Ovary (tissue), 9 donors: Measurements from ENCODE around the gene LRRIQ4. TPM values are rescaled to one million over a fixed set of nuclear protein-coding genes. Genes with fewer than 3 reads are reported as not detected.

Source experiments
- DNase-seq, 5 donors: peaks; one replicate each; pipeline ENCODE4 v3.0.0-alpha.2; 2019 to 2020
- H3K27ac ChIP-seq, 2 donors: fragments of 200-600 bp; one replicate each; pipeline versions ENCODE4 v1.5.1 to v1.8.0; 2019 to 2022
- H3K27me3 ChIP-seq: fragments of 200-600 bp; one replicate; pipeline ENCODE4 v1.8.0; 2022
- H3K36me3 ChIP-seq: fragments of 200-600 bp; sonication (generic); one replicate; pipeline ENCODE4 v1.5.1; 2019
- H3K4me1 ChIP-seq: one replicate; pipeline ENCODE4 v1.8.1; 2013; ENCODE audit warnings: mild to moderate bottlenecking, moderate library complexity; ENCODE audit not compliant: insufficient read depth
- H3K4me3 ChIP-seq: fragments of 200-600 bp; sonication (generic); one replicate; pipeline ENCODE4 v1.5.1; 2017
- H3K9me3 ChIP-seq, 2 donors: fragments of 200-600 bp in 1 of 2; sonication (generic) in 1 of 2; one replicate each; pipeline versions ENCODE4 v1.5.1 to v1.8.1; 2013 to 2019; ENCODE audit warnings: mild to moderate bottlenecking in 1 of 2, moderate library complexity in 1 of 2
- EP300 ChIP-seq: sonication (generic); formaldehyde crosslinking; IDR thresholded peaks from one replicate; pipeline ENCODE4 v1.6.1; 2017; ENCODE audit warnings: antibody characterized with exemption
- POLR2A ChIP-seq: fragments of 450-650 bp; IDR thresholded peaks from one replicate; pipeline ENCODE4 v1.6.1; 2017; ENCODE audit warnings: antibody characterized with exemption, mild to moderate bottlenecking, moderate library complexity
- WGBS, 3 donors: extraction: QIAGEN DNeasy Blood & Tissue Kit in 1 of 3; methylation state at CpG; one replicate each; pipeline versions ENCODE4 v1.1.5 to v1.1.7; 2013 to 2017; 5-methylcytosine and 5-hydroxymethylcytosine counted together
- intact Hi-C, 4 donors: fragments of 100-400 bp; cut with DNase I; formaldehyde crosslinking; loops; one replicate each; pipeline versions ENCODE4 v1.11.0 to v1.15.1; 2022 to 2023
- polyA plus RNA-seq, 2 donors: library from polyadenylated mRNA; stranded (reverse); fragments of 200-250 nt in 1 of 2; fragments of 350-450 nt in 1 of 2; fragmentation: Illumina TruSeq in 1 of 2; extraction: RNeasy Lipid Tissue Mini Kit (QIAGEN cat#74804) in 1 of 2; gene quantifications; one replicate each; pipeline ENCODE4 v1.2.3, GENCODE V29; 2013 to 2014
- total RNA-seq, 7 donors: library from RNA; depleted of rRNA in 2 of 7; stranded (reverse); fragments of >200 nt in 2 of 7; fragmentation: NEBNext Ultra II Directional in 3 of 7; extraction: Animal tissue kit (Norgen Biotek cat#: 25700) in 3 of 7; gene quantifications; one replicate each; pipeline versions ENCODE4 v1.1.0 to v1.2.4, GENCODE V29; 2016 to 2023
- TF ChIP-seq, protein P1 (sequence below), 3 donors: fragments of 450-650 bp in 2 of 3; fragments of 200-600 bp in 1 of 3; IDR thresholded peaks; one replicate each; pipeline versions ENCODE4 v1.5.1 to v1.8.0; 2016 to 2022; ENCODE audit warnings: antibody characterized with exemption in 3 of 3, mild to moderate bottlenecking in 1 of 3
- donor health status: DM: no; HTN: no; CAD: no; lungs with moderate emphysema.
- donor health status: DM: no; HTN: no; CAD: no.
- donor health status: Bipolar disorder and iron deficiency.
- donor health status: DM: yes; HTN: yes; CAD: no.
- donor health status: DM: no; HTN: no; CAD: no.
- donor health status: DM: yes; HTN: yes; CAD: no.

Gene LRRIQ4
- total and polyA plus RNA-seq, 9 donors = 0.05 to 0.43 (median 0.25) TPM; not detected in 2

DNA sequence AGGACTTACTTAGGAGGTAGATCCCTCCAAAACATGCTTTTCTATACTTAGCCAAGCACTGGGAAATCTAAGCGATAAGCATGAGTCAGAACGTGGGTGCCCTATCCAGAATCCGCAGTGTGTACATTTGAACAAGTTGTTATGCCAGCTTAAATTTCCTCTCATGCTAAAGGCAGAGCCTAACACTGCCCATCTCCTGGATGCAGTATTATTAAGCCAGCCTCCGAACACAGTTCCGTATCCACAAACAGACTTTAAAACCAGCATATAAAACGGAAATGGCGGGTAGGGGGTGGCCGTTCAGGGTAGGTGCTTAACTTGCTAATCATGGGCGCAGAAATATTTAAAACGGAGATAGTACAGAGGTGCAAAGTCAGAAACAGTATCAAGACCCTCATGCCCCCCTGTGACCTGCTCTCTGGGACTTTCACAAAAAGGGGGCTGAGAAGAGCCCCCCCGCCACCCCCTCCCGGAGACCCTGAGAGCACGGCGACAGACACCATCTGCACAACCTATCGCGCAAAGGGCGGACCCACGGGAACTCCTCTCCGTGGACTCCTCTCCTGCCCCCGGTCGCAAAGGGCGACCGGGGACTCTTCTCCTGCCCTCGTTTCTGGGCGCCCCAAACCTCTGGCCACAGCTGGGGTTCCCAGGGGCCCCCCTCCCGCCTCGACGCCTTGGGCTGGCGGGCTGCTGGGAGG, 889 bp upstream of the LRRIQ4 start:
- no peak for TF ChIP-seq EP300
- TF ChIP-seq, protein P1, sequence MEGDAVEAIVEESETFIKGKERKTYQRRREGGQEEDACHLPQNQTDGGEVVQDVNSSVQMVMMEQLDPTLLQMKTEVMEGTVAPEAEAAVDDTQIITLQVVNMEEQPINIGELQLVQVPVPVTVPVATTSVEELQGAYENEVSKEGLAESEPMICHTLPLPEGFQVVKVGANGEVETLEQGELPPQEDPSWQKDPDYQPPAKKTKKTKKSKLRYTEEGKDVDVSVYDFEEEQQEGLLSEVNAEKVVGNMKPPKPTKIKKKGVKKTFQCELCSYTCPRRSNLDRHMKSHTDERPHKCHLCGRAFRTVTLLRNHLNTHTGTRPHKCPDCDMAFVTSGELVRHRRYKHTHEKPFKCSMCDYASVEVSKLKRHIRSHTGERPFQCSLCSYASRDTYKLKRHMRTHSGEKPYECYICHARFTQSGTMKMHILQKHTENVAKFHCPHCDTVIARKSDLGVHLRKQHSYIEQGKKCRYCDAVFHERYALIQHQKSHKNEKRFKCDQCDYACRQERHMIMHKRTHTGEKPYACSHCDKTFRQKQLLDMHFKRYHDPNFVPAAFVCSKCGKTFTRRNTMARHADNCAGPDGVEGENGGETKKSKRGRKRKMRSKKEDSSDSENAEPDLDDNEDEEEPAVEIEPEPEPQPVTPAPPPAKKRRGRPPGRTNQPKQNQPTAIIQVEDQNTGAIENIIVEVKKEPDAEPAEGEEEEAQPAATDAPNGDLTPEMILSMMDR (IDR thresholded peaks at IDR 0.05) = no peak
- TF ChIP-seq POLR2A = no peak
- no peaks in the 10 kb centered on the region for H3K36me3 ChIP-seq
- intact Hi-C loops = no loop called here
- no peak for DNase-seq
- peak overlapping the region; percentile 73 for H3K4me3 ChIP-seq
- H3K4me1 ChIP-seq = peaks cover 2% of the 10 kb centered on the region
- no peaks in the 10 kb centered on the region for H3K27me3 ChIP-seq
- peak overlapping the region; percentile 44 to 88 for H3K27ac ChIP-seq
- no peaks in the 10 kb centered on the region for H3K9me3 ChIP-seq
- WGBS, 3 donors = 1 to 2% (median 1%) methylated on average over 29 of the region's 29 CpGs

DNA sequence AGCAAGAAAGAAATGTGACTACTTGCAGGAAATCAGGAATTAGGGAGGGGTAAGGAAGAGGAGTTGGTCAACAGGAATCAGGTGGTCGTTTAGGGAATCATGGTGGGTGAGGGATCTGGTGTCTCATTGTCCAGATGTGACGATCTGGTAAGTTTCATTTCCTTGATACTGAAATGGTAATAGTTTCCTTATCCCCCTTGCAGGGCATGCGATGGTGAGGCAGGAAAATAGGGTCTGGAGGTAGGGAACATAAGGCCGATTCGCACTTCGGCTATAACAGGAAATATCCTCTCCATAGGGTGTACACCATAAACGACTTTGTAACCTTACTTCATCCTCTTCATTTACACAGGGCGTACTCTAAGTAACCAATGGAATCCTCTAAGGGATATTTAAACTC, 608 bp downstream of the LRRIQ4 start:
- intact Hi-C loops = no loop called here
- Histone ChIP-seq H3K4me1 (peaks cover 2% of the 10 kb centered on the region), H3K9me3 (no peaks in the 10 kb centered on the region), H3K27ac (no peak overlapping the region), H3K36me3 (no peaks in the 10 kb centered on the region), H3K27me3 (no peaks in the 10 kb centered on the region), H3K4me3 (peak overlapping the region; percentile 73)
- 55 to 71% (median 56%) methylated on average over 8 of the region's 8 CpGs for WGBS, 3 donors
- DNase-seq = no peak
- TF ChIP-seq, protein P1 (IDR thresholded peaks at IDR 0.05) = no peak
- TF ChIP-seq EP300 (no peak), POLR2A (no peak)

DNA sequence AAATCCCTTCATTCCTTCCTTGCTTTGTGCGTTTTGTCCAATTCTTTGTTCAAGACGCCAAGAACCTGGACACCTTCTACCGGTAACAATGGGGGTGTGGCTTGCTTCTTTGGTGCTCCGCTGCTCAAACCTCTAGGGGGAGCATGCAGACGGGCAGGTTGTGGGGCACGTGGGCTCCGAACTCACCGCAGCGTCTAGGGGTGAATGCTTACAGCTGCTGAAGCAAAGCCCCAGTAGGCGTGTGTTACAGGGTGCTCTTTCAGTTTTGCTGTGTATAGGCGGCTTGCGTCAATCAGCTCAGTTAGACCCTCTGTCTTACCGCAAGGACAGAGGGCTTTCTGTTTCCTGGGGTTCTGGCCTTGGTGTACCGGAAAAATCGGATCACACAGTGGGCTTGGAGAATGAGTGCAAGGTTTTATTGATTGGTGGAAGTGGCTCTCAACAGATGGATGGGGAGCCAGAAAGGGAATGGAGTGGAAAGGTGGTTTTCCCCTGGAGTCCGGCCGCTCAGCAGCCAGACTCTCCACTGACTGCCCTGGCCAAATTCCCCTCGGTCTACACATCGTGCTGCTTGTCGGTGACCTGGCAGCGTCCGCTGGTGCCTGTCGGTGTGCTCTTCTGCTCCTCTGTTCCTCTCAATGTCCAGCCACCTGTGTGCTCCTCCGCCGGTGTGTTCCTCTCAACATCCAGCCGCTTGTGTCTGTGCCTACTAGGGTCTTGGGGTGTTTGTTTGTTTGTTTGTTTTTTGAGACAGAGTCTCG, 1.3 kb downstream of the LRRIQ4 start:
- TF ChIP-seq POLR2A (no peak), EP300 (no peak)
- TF ChIP-seq, protein P1 (IDR thresholded peaks at IDR 0.05) = no peak
- Histone ChIP-seq H3K4me1 (no peaks in the 10 kb centered on the region), H3K9me3 (no peaks in the 10 kb centered on the region), H3K27ac (no peak overlapping the region), H3K36me3 (no peaks in the 10 kb centered on the region), H3K4me3 (peak overlapping the region; percentile 73), H3K27me3 (no peaks in the 10 kb centered on the region)
- intact Hi-C loops = no loop called here
- DNase-seq = peak; percentile 26 to 39 (median 30)
- 62 to 68% (median 65%) methylated on average over 27 of the region's 27 CpGs for WGBS, 3 donors

DNA sequence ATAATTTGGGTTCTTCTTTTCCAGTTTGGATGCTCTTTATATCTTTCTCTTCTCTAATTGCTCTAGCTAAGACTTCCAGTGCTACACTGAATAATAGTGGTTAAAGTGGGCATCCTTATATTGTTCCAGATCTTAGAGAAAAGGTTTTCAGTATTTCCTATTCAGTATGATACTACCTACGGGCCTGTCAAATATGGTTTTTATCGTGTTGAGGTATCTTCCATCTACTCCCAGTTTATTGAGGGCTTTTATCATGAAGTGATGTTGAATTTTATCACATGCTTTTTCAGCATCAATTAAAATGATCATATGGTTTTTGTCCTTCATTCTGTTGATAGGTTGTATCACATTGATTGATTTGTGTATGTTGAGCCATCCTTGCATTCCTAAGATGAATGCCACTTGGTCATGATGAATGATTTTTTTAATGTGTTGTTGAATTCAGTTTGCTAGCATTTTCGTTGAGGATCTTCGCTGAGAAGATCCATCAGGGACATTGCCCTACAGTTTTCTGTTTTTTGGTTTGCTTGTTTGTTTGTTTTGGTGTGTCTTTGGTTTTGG, 3.0 kb downstream of the LRRIQ4 start:
- DNase-seq = no peak
- Histone ChIP-seq H3K4me1 (no peaks in the 10 kb centered on the region), H3K27me3 (no peaks in the 10 kb centered on the region), H3K27ac (no peak overlapping the region), H3K9me3 (no peaks in the 10 kb centered on the region), H3K36me3 (no peaks in the 10 kb centered on the region), H3K4me3 (no peak overlapping the region)
- WGBS, 3 donors = 90 to 94% (median 93%) methylated on average over 4 of the region's 4 CpGs
- TF ChIP-seq POLR2A (no peak), EP300 (no peak)
- TF ChIP-seq, protein P1 (IDR thresholded peaks at IDR 0.05) = no peak
- intact Hi-C loops = no loop called here
